Fibroblast of peridontal ligament (primary cell): ENCODE measurements around the gene MLNR.

Source experiments
- DNase-seq: peaks from one replicate; pipeline ENCODE4 v3.0.0-alpha.2; 2010; ENCODE audit errors: extremely low read depth

The MLNR gene

GRCh38 chr13:49220036-49220855 lies at the start of gene MLNR:
TSS of gene MLNR (plus strand) at chr13:49220338. CDS start at chr13:49220338, 0 bp downstream.
- DNase-seq = peak; percentile 11

DNA sequence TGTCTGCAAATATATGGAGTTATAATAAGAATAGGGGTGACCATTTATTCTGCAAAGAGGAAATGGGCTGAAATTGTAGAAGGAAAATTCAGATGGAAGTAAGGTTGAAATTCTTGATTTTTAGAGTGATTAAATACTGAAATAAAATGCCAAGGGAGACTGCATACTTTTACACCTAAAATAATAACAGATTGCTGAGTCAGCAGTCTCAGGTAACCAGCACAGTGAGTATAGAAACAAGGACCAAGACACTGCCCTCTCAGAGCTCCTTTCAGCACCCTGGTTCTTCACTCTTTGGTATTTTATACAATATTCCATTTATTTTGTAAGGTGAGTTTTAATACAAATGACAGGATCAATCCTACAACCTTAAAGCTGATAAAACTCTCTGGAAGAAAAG lies 48.8 kb upstream of the MLNR start:
- no peak for DNase-seq

DNA sequence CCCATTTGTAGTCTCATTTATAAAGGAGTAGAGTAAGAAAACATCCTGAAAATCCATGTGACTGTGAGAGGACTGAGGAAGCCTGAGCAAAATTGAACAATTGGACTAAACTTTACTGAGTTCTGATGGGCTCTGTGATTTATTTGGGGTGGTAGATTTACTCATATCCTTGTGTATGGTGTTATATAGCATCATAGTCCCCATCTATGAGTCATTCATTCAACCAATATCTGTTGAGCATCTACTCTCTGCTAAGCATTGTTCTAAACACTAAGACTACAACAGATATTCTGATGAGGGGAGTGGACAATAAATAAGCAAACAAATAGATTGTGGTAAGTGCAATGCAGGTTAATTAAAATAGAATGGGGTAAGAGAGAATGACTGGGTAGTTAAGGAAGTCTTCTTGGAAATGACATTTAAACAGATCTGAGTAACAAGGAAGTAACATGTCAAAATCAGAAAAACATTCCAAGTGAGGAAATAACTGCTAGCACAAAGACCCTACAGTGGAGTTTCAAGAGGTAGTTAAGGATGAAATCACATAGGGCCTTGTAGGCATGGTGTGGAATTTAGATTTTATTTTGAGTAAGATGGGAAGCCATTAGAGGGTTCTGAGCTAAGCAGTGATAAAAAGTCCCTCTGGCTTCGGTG lies 36.3 kb upstream of the MLNR start:
- no peak for DNase-seq

DNA sequence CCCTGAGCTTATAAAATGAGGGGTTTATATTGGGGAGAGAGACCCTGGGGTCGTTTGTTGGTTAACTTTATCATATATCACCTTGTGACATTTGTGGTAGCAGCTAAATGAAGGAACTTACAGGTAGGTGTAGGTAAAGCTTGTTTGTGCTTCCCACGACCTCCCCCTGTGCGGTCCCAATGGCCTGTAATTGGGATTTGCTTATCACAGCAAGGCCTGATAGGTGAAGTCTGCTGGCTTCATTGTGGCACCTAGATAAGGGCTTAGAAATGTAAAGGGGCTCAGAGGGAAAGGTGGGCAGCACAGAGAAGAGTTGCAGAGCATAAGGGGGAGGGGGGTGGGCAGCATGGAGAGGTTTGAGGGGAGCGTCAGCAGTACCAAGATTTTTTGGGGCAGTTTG lies 35.5 kb upstream of the MLNR start:
- DNase-seq = no peak

GRCh38 chr13:49185264-49185663 lies 34.9 kb upstream of the MLNR start:
- DNase-seq = no peak

DNA sequence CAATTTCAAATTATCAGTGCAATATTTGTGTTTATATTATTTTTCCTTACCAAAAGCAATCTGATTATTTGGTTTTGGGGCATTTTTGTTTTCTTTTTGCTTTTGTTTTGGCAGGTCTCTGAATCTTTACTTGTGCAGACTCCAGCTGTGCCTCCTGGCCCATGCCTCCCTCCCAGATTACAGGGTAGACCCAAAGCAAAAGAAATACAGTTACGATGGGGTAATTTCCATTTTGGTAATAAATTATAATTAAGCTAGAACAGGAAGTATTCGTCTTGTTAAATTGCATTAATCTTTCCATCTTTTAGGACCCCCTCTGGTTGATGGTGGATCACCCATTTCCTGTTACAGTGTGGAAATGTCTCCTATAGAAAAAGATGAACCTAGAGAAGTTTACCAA lies 29.2 kb upstream of the MLNR start:
- DNase-seq = no peak

GRCh38 chr13:49206641-49207040 lies 13.5 kb upstream of the MLNR start:
- DNase-seq = no peak

DNA sequence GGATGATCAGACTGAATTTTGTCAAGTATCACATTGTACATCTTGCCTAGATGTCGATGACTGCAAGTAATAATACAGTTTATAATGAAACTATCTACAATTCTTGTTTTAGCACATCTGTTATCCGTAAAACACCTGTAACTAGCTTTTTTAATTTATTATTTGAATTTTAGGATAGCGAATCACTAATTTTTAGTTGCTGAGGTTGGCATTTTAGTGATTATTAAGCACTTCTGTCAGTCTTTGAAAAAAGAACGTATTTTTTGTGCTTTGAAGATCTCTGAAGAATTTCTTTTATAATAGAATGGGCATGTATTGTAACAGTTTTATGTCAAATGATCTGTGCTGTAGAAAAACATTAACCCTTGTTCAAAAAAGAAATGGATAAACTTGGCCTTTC lies 11.5 kb upstream of the MLNR start:
- no peak for DNase-seq

- no peak for DNase-seq
These were observed 10.0 kb upstream of the MLNR start for GRCh38 chr13:49210114-49210513.

- DNase-seq = no peak
These were observed 9.5 kb upstream of the MLNR start for GRCh38 chr13:49210669-49211068.

DNA sequence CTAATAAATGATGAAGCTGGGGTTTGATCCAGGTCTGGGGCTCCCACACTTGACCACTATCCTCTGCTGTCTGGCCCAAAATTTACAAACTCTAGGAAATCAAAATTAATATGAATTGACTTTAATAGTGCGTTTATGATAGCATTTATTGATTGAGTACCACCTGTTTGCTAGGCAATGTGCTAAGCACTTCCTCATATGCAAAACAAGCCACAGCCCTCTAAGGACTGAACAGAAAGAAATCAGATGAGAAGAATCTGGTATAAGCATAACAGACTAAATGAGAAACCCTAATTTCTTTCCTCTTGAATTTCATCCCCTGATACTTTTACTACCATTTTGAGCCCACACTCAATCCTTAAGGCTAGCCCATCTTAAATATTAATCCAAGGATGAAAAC lies 6.6 kb upstream of the MLNR start:
- DNase-seq = no peak

- DNase-seq = no peak
These were observed 5.9 kb upstream of the MLNR start for GRCh38 chr13:49213997-49214916.

DNA sequence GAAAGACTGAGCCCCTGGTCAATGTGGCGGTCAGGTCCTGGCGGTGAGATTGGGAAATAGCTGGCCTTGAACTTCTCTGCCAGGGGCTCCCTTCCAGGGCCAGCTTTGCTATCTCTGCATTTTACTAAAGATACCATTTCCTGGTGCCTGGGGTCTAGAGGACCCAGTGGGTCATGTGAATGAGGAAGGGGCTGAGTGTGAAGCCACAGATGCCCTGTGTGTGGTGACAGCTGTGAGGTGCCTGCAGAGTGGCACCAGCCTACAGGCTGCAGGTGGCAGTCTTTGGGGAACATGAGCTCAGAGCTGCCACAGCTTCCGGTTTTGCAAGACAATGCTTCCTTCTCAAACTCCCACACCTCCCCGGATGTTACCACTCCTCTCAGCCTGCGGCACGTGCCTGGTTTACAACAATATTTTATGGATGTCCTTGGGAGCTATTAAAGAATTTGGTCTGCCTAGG lies 5.2 kb upstream of the MLNR start:
- DNase-seq = no peak

GRCh38 chr13:49216334-49216733 lies 3.8 kb upstream of the MLNR start:
- no peak for DNase-seq

DNA sequence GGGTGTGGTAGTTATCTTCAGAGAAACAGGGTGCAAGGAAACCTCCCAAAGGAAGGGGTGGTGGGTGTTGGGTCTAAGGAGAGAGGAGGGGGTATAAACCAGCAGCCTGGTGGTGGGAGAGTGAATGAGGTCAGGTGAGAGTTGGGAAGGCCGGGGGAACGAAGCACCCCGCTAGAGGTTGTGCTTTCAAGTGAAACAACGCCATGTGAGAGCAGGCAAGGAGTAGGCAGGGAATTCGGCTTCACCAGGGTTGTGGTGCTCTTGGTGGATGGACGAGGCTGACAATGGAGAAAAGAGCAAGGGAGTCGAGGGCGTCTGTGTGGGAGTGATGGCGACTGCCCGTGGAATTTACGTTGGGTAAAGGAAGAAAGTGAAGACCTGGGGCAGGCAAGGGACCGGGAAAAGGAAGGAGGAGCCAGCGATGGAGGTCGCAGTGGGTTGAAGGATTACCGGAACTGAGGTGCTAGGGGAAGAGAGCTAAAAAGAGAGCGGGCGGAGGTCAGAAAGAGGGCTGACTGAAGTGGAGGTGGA lies 2.1 kb upstream of the MLNR start:
- DNase-seq = no peak

DNA sequence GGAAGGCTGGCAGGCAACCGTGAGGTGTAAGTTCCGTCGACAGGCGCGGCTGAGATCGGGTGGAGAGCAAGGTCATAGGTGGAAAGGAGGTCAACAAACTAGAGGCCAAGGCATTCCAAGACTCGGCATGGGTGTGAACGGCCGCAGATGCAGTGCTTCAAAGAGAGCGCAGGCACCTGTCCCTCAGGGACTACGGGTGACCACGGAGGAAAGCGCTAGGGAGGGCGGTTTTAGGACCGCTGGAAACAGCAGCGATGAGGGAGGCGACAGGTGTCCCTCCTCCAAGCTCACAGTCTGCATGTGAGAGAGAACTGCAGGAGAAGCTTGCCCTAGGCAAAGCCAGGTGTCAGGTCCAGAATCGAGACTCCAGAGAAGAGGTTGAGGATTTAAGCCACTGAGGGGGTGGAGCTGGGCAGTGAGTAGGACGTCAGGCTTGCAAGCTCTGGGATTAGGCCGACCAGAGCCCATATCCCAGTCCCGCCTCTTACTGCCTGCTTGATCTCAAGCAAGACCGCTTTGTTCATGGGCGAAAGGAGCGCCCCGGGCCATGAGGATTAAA lies 1.6 kb upstream of the MLNR start:
- no peak for DNase-seq

GRCh38 chr13:49219647-49220035 lies 497 bp upstream of the MLNR start:
- no peak for DNase-seq

- no peak for DNase-seq
These were observed 885 bp downstream of the MLNR start for GRCh38 chr13:49220856-49221589.

GRCh38 chr13:49221590-49221965 lies 1.4 kb downstream of the MLNR start:
- no peak for DNase-seq

GRCh38 chr13:49225223-49226042 lies 5.3 kb downstream of the MLNR start:
- DNase-seq = no peak
